Medulla oblongata (tissue), 1 donor: ENCODE measurements around the gene NOTUM.
"Not testable (repeated sequence)": the region's sequence is repeated elsewhere in the genome, so short reads cannot be mapped to it uniquely, and the experiment has no call there.

Experiments
- DNase-seq: peaks from one replicate; pipeline ENCODE4 v3.0.0-alpha.2; 2015; ENCODE audit errors: extremely low spot score

Gene NOTUM

GRCh38 chr17:81996232-81996756 is 35.3 kb upstream of the NOTUM start:
- DNase-seq, result no peak

GRCh38 chr17:81995463-81996231 is 34.7 kb upstream of the NOTUM start:
- no peak for DNase-seq

- no peak for DNase-seq
Measured at GRCh38 chr17:81994593-81995462, 33.8 kb upstream of the NOTUM start.

GRCh38 chr17:81993729-81994592 is 33.0 kb upstream of the NOTUM start:
- DNase-seq, result no peak

GRCh38 chr17:81992306-81993102 is 31.5 kb upstream of the NOTUM start:
- no peak for DNase-seq

- DNase-seq, result peak; percentile 75
Measured at GRCh38 chr17:81991684-81992305, 30.8 kb upstream of the NOTUM start.

- DNase-seq, result no peak
Measured at GRCh38 chr17:81990836-81991683, 30.1 kb upstream of the NOTUM start.

- no peak for DNase-seq
Measured at GRCh38 chr17:81987161-81987770, 26.3 kb upstream of the NOTUM start.

GRCh38 chr17:81986606-81987005 is 25.6 kb upstream of the NOTUM start:
- DNase-seq, result no peak

GRCh38 chr17:81984773-81985410 is 23.9 kb upstream of the NOTUM start:
- no peak for DNase-seq

GRCh38 chr17:81983639-81984373 is 22.8 kb upstream of the NOTUM start:
- no peak for DNase-seq

GRCh38 chr17:81983011-81983638 is 22.1 kb upstream of the NOTUM start:
- DNase-seq, result no peak

- not testable (repeated sequence) for DNase-seq
Measured at GRCh38 chr17:81981511-81981910, 20.5 kb upstream of the NOTUM start.

- no peak for DNase-seq
Measured at GRCh38 chr17:81980707-81981343, 19.8 kb upstream of the NOTUM start.

- no peak for DNase-seq
Measured at GRCh38 chr17:81980122-81980521, 19.1 kb upstream of the NOTUM start.

- DNase-seq, result no peak
Measured at GRCh38 chr17:81978524-81979298, 17.7 kb upstream of the NOTUM start.
